NCI-H146 (cell line): Measurements from ENCODE around the gene TBC1D22A.
A peak's percentile ranks its signal among the peaks of the same experiment; 100 is the strongest.

Experiments
- DNase-seq: peaks from one replicate; lab custom pipeline; 2025; lab: John Stamatoyannopoulos, UW

The TBC1D22A gene

DNA sequence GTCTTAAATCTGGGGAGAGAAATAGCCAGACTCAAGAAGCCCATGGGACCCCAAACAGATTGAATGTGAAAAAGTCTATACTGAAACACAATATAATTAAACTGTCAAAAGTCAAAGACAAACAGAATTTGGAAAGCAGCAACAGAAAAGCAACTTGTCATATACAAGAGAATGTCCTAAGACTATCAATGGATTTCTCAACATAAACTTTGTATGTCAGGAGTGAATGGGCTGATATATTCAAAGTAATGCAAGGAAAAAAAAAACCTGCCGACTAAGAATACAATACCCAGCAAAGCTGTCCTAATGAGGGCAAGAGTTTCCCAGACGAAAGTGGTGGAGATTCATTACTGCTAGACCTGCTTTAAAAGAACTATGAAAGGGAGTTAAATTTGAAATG lies 73.2 kb downstream of the TBC1D22A start:
- no peak for DNase-seq

DNA sequence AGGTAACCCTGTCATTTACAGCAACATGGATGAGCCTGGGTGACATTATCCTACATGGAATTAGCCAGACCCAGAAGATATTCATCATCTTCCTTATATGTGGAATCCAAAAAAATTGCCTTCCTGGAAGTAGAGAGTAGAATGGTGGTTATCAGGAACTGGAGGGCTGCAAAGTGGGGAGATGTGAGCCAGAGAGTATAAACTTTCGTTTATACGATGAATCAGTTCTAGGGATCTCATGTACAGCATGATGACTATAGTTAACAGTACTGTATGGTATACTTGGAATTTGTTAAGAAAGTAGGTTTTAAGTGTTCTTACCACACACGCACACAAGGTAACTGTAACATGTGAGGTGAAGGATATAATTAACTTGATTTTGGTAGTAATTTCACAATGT lies 79.1 kb downstream of the TBC1D22A start:
- DNase-seq = no peak

DNA sequence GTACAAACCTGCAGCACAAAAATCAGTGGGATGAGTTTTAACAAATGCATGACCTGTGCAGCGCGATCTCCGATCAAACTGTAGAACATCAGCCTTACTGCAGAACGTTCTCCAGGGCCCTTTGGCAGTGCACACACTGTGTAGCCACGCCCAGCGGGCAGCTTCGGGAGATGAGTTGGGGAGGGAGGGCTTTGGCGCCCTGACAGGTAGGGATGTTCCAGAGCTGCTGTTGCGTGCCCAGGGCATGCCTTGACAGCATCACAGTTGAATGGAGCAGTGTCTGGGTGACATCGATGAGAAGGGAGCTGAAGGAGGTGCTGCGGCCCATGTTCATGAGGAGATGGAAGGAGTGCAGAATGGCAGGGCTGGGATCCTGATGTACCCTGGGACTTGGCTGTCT lies 80.2 kb downstream of the TBC1D22A start:
- no peak for DNase-seq

GRCh38 chr22:46843821-46844255 lies 81.4 kb downstream of the TBC1D22A start:
- peak; percentile 14 for DNase-seq

GRCh38 chr22:46844606-46845210 lies 82.3 kb downstream of the TBC1D22A start:
- DNase-seq = no peak

DNA sequence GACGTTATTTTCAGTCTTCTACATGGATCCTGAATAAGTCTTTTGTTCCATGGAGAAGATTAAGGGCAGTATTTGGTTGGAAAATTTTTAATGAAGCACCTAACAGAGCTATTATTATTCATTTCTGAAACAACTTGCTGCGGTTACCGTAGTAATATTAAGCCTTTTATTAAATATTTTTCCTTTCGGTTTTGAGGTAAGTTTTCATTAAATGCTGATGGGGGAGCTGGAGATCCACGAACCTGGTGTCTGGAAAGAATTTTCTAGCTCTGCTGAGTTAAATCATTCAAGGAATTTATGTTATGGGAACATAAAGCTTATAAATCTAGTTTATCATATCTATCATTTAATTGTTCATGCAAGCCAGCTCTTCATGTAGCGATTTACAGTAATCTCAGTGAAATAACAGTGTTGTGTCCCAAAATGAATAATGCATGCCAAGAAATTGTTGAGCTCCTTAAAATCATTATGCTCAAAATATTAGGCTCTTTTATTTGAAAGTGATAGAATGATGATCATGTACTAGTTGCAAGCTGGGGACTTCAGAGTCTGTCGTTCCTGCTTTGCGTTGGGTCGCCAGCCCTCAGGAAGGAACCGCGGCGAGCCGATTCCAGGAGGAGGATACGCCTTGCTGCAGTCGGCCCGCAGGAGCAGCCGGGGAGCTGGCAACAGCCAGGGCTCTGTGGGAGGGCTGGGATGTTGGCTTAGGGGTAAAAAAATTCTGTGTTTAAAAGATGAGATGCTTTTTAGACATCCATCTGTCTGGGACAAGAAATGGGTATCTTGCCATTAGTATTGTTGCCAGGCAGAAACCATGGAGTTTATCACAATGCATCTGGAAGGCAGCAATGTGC lies 83.1 kb downstream of the TBC1D22A start:
- DNase-seq = no peak

GRCh38 chr22:46846150-46846831 lies 83.8 kb downstream of the TBC1D22A start:
- DNase-seq = no peak

DNA sequence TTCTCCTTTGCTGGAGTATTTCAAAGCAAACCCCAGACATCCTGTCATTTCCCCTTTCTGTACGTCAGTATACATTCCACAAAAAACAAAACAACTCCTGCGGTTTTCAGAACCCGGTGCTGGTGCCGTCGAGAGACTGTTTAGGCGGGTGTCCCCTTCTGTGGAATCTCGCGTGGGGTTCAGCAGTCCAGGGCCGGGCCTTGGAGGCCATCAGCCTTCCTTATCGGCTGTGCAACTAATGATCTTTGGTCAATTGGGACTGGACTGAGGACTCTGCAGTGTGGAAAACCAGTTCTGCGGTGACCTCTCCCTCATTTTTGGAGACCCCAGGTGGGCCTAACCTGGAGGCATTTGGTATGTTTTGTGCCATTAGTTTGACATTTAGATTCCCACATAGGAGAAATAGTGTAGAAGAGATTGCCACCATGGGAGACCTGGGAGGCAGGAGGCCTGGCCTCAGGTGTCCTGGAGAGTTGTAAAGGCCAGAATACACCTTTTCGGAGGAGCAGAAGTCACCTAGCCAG lies 84.4 kb downstream of the TBC1D22A start:
- no peak for DNase-seq

DNA sequence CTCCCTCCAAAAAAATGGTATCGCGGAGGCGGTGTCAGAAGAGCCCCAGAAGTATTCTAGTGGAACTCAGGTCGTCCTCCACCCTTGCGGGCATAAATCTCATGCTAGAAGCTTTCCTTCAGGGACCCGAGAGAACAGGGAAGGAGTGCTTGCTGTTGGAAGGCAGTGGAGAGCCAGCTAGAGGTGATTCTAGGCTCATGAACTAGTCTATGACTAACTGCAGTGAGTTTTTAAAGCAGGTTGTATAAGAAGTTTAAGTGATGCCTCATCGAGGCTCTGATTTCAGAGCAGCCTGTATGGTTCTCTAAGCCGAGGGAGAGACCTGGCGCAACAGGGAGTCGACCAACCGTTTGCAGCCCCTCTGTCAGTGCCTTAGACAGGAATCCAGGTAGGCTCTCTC lies 85.7 kb downstream of the TBC1D22A start:
- DNase-seq = no peak

DNA sequence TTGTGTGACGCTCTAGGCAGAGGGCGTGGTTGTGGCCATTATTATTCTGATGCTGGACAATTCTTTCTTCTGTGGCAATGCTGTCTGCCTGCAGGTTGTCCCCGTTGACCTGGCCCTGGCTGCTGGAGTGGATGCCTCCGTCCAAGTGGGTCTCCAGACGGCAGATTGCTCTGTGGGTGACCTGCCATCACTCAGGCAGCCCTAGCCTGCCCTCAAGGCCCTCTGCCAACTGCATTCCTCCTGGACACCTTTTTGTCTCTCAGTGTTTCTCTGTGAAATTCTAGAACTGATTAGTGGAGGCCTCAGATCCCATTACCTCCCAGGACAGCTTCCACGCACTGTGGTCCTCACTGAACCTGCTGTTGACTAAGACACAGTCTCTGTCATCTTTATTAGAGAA lies 86.7 kb downstream of the TBC1D22A start:
- no peak for DNase-seq

DNA sequence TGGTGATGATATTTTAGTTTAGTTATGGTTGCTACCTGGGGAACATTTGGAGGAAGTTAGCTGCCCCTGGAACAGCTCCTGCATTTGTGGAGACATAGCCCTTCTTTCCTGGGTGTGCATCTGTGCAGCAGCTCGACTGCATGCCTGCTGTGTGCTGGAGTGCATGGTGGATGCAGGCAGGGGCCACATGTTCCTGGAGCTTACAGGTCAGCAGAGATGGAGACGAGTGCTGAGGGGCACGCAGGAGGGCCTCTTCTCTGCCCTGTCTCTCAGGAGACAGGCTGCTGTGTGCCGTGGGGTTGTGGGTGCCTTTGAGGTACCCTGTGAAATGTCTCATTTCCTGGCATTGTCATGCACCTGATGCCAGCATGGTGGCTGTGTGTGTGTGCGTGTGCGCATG lies 87.5 kb downstream of the TBC1D22A start:
- no peak for DNase-seq

DNA sequence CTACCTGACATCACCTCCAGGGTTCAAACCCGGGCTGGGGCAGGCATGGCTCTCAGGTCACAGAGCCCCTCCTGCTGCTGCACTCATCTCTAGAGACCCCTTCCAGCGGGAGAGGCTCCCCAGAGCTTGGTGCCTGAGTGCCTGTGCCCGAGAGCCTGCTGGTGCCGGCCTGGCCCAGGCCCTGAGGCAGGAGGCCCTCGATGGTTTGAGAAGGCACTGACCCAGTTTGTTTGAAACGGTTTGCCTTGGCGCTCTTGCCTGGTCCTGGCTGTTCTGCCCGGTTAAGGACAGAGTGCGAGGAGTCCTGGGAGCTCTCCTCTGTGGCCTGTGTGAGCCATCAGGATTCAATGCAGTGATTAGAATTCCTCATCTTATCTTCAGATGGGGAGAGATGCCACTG lies 88.9 kb downstream of the TBC1D22A start:
- DNase-seq = no peak

- no peak for DNase-seq
Observed at GRCh38 chr22:46851941-46852340, 89.5 kb downstream of the TBC1D22A start.

- DNase-seq = no peak
Observed at GRCh38 chr22:46852771-46853170, 90.3 kb downstream of the TBC1D22A start.

DNA sequence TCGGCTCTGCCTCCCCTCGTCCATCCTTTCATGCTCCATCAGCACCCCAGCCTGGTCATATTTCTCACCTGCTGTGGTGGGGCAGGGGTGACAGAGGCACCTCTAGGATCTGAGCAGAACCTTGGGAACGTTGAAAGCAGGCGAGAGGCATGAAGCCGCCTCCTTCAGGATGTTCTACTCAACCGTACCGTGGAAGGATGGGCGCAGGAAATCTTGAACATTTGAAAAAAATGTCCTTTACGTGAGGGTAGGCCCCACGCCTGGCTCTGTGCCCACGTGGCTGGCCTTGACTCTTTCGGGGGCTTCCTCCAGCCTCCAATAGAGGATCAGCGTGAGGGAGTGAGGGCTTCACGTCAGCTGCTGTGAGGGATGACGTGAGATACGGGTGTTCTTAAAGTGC lies 90.7 kb downstream of the TBC1D22A start:
- no peak for DNase-seq

GRCh38 chr22:46854125-46854870 lies 91.8 kb downstream of the TBC1D22A start:
- no peak for DNase-seq

DNA sequence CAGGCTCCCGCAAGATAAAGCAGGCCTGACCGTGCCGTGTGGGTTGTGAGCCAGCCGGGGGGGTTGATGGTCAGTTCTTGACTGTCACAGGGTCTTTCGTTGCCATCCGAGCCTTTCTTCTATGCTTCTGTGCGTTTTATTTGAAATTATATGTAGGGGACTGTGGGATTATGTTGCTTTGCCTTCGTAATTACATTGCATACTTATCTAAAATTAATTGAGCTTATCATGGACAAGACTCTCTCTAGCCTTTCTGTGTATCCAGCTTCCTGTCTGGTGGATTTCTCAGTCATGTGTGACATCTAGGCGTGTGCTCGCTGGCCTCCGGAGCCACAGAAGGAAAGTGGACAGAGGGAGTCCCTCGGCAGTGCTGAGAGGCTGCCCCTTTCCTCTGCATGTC lies 93.2 kb downstream of the TBC1D22A start:
- DNase-seq = no peak

DNA sequence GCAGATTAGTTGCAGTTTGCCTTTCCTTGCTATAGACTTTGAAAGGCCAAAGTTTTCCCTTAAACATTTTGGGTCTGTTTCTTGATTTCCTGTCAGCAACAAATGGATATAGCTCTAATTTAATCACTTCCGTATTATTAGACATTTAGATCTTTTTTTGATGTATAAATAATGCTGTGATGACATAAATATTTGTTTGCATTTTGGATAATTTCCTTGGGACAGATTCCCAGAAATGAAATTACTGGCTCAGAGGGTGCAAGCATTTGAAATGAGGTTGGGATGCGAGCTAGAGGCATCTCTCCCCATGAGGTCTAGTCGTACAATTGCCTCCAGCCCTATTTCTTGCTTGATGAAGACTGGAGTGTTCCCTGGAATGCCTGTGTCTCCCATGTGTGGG lies 94.2 kb downstream of the TBC1D22A start:
- DNase-seq = no peak

DNA sequence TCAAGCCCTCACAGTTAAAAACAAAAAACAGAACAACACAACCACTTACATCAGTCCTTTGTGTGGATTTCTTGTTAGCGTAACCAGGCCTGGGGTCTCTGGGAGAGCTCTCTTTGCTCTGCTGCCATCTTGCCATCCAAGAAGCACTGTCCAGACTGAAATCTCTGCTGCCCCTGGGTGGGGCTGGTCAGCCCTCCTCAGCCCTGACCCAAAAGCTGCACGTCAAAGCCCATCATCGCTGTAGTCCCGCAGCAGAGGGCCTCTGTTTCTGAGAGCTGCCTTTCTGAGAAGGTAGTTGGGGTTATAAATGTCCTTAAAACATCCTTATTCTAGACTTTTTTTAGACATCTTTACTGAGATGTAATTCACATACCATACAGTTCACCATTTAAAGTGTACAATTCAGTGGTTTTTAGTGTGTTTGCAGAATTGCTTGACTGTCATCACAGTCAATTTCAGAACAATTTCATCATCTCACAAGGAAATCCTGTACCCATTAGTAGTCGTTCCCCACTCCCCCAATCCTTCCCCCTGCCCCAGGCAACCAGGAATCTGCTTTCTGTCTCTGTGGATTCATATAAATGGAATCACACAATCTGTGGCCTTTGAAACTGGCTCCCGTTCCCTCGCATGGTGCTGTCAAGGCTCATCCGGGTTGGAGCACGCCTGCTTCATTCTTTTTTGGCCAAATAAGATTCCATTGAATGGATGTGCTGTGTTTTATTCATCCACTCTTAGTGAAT lies 94.9 kb downstream of the TBC1D22A start:
- DNase-seq = no peak

- DNase-seq = no peak
Observed at GRCh38 chr22:46857885-46858143, 95.4 kb downstream of the TBC1D22A start.

DNA sequence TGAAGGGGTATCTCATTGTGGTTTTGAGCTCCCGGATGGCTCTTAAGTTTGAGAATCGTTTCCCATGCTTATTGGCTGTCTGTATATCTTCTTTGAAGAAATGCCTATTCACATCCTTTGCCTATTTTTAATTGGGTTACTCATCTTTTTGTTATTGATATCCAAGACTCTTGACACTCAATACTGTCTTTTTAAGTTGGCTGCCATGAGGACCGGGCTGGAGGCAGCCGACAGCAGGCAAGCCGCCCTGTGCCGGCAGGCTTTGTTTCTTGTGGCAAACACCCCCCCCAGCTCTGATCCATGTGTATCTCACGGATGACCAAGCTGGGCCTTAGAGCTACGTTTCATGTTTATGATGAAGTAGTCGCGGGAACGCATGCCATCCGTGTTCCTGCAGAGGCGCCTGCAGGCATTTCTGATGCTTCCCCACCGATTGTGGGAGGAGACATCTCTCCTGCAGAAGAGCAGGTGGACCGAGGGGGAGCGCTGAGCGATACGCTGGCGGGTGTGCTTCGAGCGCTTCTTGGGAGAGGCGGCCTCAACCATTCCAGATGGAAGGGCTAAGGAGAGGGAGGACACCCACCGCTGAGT lies 95.8 kb downstream of the TBC1D22A start:
- no peak for DNase-seq
